ENCODE measurements around the gene TBC1D16. TPM values are rescaled to one million over a fixed set of nuclear protein-coding genes. Genes with fewer than 3 reads are reported as not detected.

Gene TBC1D16
- total RNA-seq, 2 experiments from 2014 or later = 0.38 to 0.74 TPM

- intact Hi-C loops (cut with micrococcal nuclease; ENCODE audit: unreplicated experiment) = no loop called here
- Histone ChIP-seq H4K20me1 (ENCODE audit: insufficient read depth, low read length) (no peaks in the 10 kb centered on the region), H3K4me3 (ENCODE audit: low read depth, low read length, poor library complexity, severe bottlenecking) (no peak overlapping the region), H3K36me3 (ENCODE audit: insufficient read depth, low read length) (no peaks in the 10 kb centered on the region), H3K4me2 (ENCODE audit: low read length) (no peak overlapping the region), H3K79me2 (ENCODE audit: insufficient read depth, low read depth, low read length) (no peaks in the 10 kb centered on the region), H3K9me2 (ENCODE audit: insufficient read depth, low read length) (no peaks in the 10 kb centered on the region), H2AFZ (ENCODE audit: low read length) (no peak overlapping the region), H3K4me1 (ENCODE audit: insufficient read depth, low read length, poor library complexity, severe bottlenecking) (no peaks in the 10 kb centered on the region), H3K9me3 (ENCODE audit: low read length) (no peaks in the 10 kb centered on the region), H3K27ac (ENCODE audit: low read depth, low read length, poor library complexity, severe bottlenecking) (no peak overlapping the region)
- POLR2A ChIA-PET = no interaction called here
- CTCF ChIA-PET (ENCODE audit: unreplicated experiment) = no interaction called here
- DNase-seq (ENCODE audit: low spot score) = no peak
- TF ChIP-seq EZH2phosphoT487 (IDR thresholded peaks at IDR 0.05; ENCODE audit: borderline replicate concordance, low read depth, low read length) (no peak), CTCF (conservative IDR thresholded peaks at IDR 0.05; ENCODE audit: low read length) (no peak)
- no TSS peak for BruUV-seq (replicated peaks)
Measured at GRCh38 chr17:79986411-79987186, 49.1 kb downstream of the TBC1D16 start.

GRCh38 chr17:79985943-79986391, 49.7 kb downstream of the TBC1D16 start:
- no TSS peak for BruUV-seq (replicated peaks)
- Histone ChIP-seq H3K4me1 (ENCODE audit: insufficient read depth, low read length, poor library complexity, severe bottlenecking) (no peaks in the 10 kb centered on the region), H3K9me2 (ENCODE audit: insufficient read depth, low read length) (no peaks in the 10 kb centered on the region), H3K4me3 (ENCODE audit: low read depth, low read length, poor library complexity, severe bottlenecking) (no peak overlapping the region), H3K27ac (ENCODE audit: low read depth, low read length, poor library complexity, severe bottlenecking) (no peak overlapping the region), H4K20me1 (ENCODE audit: insufficient read depth, low read length) (no peaks in the 10 kb centered on the region), H3K79me2 (ENCODE audit: insufficient read depth, low read depth, low read length) (no peaks in the 10 kb centered on the region), H3K4me2 (ENCODE audit: low read length) (no peak overlapping the region), H3K36me3 (ENCODE audit: insufficient read depth, low read length) (no peaks in the 10 kb centered on the region), H3K9me3 (ENCODE audit: low read length) (no peaks in the 10 kb centered on the region), H2AFZ (ENCODE audit: low read length) (no peak overlapping the region)
- ChIA-PET POLR2A (no interaction called here), CTCF (ENCODE audit: unreplicated experiment) (no interaction called here)
- TF ChIP-seq EZH2phosphoT487 (IDR thresholded peaks at IDR 0.05; ENCODE audit: borderline replicate concordance, low read depth, low read length) (no peak), CTCF (conservative IDR thresholded peaks at IDR 0.05; ENCODE audit: low read length) (no peak)
- DNase-seq (ENCODE audit: low spot score) = no peak
- intact Hi-C loops (cut with micrococcal nuclease; ENCODE audit: unreplicated experiment) = no loop called here

GRCh38 chr17:79985361-79985942, 50.2 kb downstream of the TBC1D16 start:
- ChIA-PET CTCF (ENCODE audit: unreplicated experiment) (no interaction called here), POLR2A (interaction anchor here (0.5 to 0.6 kb wide), 2 partner anchors 21 to 134 kb away, joined by 3 read pairs; no protein-coding TSS in a partner anchor)
- no peak overlapping the region for H3K4me2 ChIP-seq (ENCODE audit: low read length)
- no peak overlapping the region for H2AFZ ChIP-seq (ENCODE audit: low read length)
- intact Hi-C loops (cut with micrococcal nuclease; ENCODE audit: unreplicated experiment) = no loop called here
- H3K9me3 ChIP-seq (ENCODE audit: low read length) = no peaks in the 10 kb centered on the region
- H3K79me2 ChIP-seq (ENCODE audit: insufficient read depth, low read depth, low read length) = no peaks in the 10 kb centered on the region
- TF ChIP-seq CTCF (conservative IDR thresholded peaks at IDR 0.05; ENCODE audit: low read length) = no peak
- TF ChIP-seq EZH2phosphoT487 (IDR thresholded peaks at IDR 0.05; ENCODE audit: borderline replicate concordance, low read depth, low read length) = no peak
- DNase-seq (ENCODE audit: low spot score) = no peak
- no peak overlapping the region for H3K4me3 ChIP-seq (ENCODE audit: low read depth, low read length, poor library complexity, severe bottlenecking)
- H3K27ac ChIP-seq (ENCODE audit: low read depth, low read length, poor library complexity, severe bottlenecking) = no peak overlapping the region
- no TSS peak for BruUV-seq (replicated peaks)
- no peaks in the 10 kb centered on the region for H4K20me1 ChIP-seq (ENCODE audit: insufficient read depth, low read length)
- no peaks in the 10 kb centered on the region for H3K36me3 ChIP-seq (ENCODE audit: insufficient read depth, low read length)
- H3K9me2 ChIP-seq (ENCODE audit: insufficient read depth, low read length) = no peaks in the 10 kb centered on the region
- no peaks in the 10 kb centered on the region for H3K4me1 ChIP-seq (ENCODE audit: insufficient read depth, low read length, poor library complexity, severe bottlenecking)

All from OCI-LY7 (cell line).